Subcutaneous adipose tissue (tissue), 4 donors: ENCODE results near the gene KRT85. TPM values are rescaled to one million over a fixed set of nuclear protein-coding genes. Genes with fewer than 3 reads are reported as not detected.

Experiments
- total RNA-seq, 4 donors: library from RNA; depleted of rRNA; stranded (reverse); fragments of >200 nt; gene quantifications; one replicate each; pipeline ENCODE4 v1.1.0, GENCODE V29; 2016
- TF ChIP-seq, protein P1 (sequence below): fragments of 450-650 bp; IDR thresholded peaks from one replicate; pipeline ENCODE4 v1.5.1; 2016; ENCODE audit warnings: low read depth, mild to moderate bottlenecking, control low read depth, antibody characterized with exemption, moderate library complexity

KRT85 gene
- total RNA-seq, 4 donors from 2014 or later: not detected

DNA sequence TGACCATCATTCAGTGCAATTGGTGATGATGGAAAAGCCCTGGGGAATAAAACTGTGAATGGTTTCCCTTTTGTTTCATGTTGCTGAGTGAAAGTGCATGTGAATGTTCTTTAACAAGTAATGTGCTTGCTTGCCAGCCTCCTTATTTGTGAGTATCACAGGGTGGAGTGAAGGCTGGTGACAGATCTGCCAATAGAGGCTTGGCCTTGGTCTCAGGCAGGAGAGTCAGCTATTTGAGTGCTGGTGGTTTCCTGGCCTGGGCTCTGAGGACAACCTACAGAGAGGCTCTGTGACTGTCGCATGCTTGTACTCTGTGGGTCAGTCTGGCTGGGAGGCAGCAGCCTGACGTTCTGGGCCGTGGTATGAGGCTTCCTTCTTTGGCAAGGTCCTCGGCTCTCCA lies 20.7 kb downstream of the KRT85 start:
- TF ChIP-seq, protein P1, sequence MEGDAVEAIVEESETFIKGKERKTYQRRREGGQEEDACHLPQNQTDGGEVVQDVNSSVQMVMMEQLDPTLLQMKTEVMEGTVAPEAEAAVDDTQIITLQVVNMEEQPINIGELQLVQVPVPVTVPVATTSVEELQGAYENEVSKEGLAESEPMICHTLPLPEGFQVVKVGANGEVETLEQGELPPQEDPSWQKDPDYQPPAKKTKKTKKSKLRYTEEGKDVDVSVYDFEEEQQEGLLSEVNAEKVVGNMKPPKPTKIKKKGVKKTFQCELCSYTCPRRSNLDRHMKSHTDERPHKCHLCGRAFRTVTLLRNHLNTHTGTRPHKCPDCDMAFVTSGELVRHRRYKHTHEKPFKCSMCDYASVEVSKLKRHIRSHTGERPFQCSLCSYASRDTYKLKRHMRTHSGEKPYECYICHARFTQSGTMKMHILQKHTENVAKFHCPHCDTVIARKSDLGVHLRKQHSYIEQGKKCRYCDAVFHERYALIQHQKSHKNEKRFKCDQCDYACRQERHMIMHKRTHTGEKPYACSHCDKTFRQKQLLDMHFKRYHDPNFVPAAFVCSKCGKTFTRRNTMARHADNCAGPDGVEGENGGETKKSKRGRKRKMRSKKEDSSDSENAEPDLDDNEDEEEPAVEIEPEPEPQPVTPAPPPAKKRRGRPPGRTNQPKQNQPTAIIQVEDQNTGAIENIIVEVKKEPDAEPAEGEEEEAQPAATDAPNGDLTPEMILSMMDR: no peak

DNA sequence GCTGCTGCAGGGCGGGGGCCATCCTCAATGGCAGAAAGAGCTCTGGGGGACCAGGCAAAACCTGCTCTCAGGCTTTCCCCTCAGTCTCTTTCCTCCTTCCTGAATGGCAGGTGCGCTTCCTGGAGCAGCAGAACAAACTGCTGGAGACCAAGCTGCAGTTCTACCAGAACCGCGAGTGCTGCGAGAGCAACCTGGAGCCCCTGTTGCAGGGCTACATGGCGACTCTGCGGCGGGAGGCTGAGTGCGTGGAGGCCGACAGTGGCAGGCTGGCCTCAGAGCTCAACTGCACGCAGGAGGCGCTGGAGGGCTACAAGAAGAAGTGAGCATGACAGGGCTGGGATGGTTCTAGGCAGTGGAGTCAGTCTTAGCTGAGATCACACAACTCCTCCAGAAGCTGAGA lies 23.2 kb downstream of the KRT85 start:
- TF ChIP-seq, protein P1: no peak

- TF ChIP-seq, protein P1: no peak
Measured at GRCh38 chr12:52343550-52343949, 23.7 kb downstream of the KRT85 start.

- TF ChIP-seq, protein P1: no peak
Measured at GRCh38 chr12:52342781-52343490, 24.3 kb downstream of the KRT85 start.

DNA sequence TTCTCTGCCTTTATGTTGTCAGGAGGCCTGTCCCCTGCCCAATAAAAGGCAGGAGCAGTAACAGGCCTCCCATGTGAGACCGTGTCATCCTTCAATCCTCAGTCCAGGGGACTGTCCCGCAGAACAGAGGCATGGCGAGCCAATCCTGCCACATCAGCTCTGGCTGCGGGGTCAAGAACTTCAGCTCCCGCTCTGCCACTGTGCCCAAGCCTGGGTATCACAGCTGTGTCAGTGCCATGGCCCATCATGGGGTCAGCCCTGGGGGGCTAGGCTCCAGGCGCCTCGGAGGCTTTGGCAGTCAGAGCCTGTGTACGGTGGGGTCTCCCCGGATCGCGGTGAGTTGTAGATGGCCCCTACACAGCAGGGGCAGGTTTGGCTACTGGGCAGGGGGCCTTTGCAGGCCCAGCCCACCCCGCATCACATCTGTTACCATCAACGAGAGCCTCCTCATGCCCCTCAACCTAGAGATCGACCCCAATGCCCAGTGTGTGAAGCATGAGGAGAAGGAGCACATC lies 26.2 kb downstream of the KRT85 start:
- TF ChIP-seq, protein P1: no peak

DNA sequence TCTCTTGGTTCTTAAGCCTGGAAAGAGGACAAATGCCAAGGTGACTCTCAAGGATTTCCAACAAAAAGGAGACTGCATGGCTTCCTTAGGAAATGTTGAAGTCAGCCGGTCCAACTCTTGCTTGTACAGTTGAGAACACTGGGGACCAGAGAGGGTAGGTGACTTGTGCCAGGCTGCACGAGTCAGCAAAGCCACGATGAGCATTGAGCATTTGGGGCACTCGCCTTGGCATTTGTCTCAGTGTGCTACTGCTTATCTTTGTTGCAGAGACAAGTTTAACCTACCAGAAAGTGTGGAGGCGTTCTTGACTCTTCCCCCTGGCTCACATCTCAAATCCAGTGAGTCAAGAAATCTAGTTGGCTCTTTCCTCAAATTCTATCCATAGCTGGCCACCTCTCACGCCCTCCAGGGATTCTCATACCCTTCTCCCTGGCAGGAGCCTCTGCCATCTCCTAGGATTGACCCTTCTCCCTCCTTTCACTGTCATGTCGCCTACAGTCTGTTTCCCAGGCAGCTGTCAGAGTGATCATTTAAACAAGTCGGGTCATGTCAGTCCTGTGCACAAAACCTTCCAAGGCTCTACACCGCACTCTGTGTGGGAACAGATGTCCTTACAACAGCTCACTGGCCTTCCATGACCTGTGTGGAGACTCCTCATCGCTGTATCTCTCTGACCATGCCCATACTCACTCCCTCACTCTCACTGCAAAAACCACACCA lies 28.9 kb downstream of the KRT85 start:
- TF ChIP-seq, protein P1: no peak

DNA sequence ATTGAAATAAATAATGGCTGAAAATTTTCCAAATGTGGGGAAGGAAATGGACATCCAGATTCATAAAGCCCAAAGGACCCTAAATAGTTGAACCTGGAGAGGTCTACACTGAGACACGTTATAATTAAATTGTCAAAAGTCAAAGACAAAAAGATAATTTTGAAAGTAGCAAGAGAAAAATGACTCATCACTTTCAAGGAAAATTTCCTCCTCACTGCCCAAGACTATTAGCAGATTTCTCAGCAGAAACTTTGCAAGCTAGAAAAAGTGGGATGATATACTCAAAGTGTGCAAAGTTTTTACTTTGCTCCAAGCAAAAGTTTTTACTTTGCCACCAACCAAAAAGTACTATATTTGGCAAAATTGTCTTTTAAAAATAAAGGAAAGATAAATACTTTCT lies 30.2 kb downstream of the KRT85 start:
- TF ChIP-seq, protein P1: no peak
